NK-92 (cell line): Measurements from ENCODE around the gene ZMYM5.
"Not testable (repeated sequence)": the region's sequence is repeated elsewhere in the genome, so short reads cannot be mapped to it uniquely, and the experiment has no call there.

Source experiments
- DNase-seq: peaks from one replicate; lab custom pipeline; 2025; ENCODE audit not compliant: unreplicated experiment; lab: John Stamatoyannopoulos, UW

The ZMYM5 gene

GRCh38 chr13:19822673-19823072 lies 40.8 kb downstream of the ZMYM5 start:
- no peak for DNase-seq

GRCh38 chr13:19818223-19818842 lies 45.1 kb downstream of the ZMYM5 start:
- DNase-seq = no peak

GRCh38 chr13:19817510-19818158 lies 45.8 kb downstream of the ZMYM5 start:
- DNase-seq = no peak

GRCh38 chr13:19817106-19817505 lies 46.3 kb downstream of the ZMYM5 start:
- no peak for DNase-seq

- not testable (repeated sequence) for DNase-seq
These were observed 47.6 kb downstream of the ZMYM5 start for GRCh38 chr13:19815842-19816241.

- no peak for DNase-seq
These were observed 52.2 kb downstream of the ZMYM5 start for GRCh38 chr13:19810996-19811881.

GRCh38 chr13:19810151-19810550 lies 53.3 kb downstream of the ZMYM5 start:
- DNase-seq = no peak

- no peak for DNase-seq
These were observed 57.7 kb downstream of the ZMYM5 start for GRCh38 chr13:19805765-19806164.

- no peak for DNase-seq
These were observed 67.5 kb downstream of the ZMYM5 start for GRCh38 chr13:19795956-19796355.

- no peak for DNase-seq
These were observed 68.8 kb downstream of the ZMYM5 start for GRCh38 chr13:19794631-19795030.

- DNase-seq = no peak
These were observed 71.4 kb downstream of the ZMYM5 start for GRCh38 chr13:19791953-19792537.

- peak; percentile 70 for DNase-seq
These were observed 80.4 kb downstream of the ZMYM5 start, which contains the start of gene PSPC1 for GRCh38 chr13:19782727-19783682. Gene PSPC1 (minus strand): TSS chr13:19782945. CDS start chr13:19782757, 188 bp downstream.

GRCh38 chr13:19782049-19782726 lies 81.3 kb downstream of the ZMYM5 start:
- no peak for DNase-seq

GRCh38 chr13:19781526-19781925 lies 81.9 kb downstream of the ZMYM5 start:
- DNase-seq = no peak

- not testable (repeated sequence) for DNase-seq
These were observed 82.6 kb downstream of the ZMYM5 start for GRCh38 chr13:19780753-19781418.
